ENCODE measurements around the gene PGRMC1. TPM values are rescaled to one million over a fixed set of nuclear protein-coding genes. Genes with fewer than 3 reads are reported as not detected.

The PGRMC1 gene
- total and polyA plus RNA-seq, 2 donors (not counting 1 experiment from before 2014, with no cell fraction given), result 5.6 to 9.1 TPM

DNA sequence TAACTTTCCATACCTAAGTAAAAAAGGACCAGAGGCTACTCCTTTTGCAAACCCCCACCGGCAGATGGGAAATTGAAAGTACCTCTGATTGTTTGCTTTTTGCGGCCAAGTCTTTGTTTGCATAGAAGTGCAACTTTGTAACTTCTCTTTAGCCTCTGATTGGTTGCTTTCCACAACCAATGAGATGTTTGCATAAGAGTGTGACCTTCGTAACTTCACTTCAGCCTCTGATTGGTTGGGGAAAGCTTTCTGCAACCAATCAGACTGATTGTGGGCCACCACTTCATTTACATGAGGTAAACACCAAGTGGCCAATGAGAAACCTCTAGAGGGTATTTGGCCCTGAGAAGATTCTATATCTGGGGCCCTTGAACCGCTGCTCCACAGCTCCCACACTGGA, 48.8 kb upstream of the PGRMC1 start:
- H3K27me3 Mint-ChIP-seq, result peaks cover 5% of the 10 kb centered on the region
- Histone ChIP-seq H4K20me1 (ENCODE audit: control insufficient read depth, insufficient read depth, low read length, poor library complexity, severe bottlenecking) (no peaks in the 10 kb centered on the region), H3K4me1 (ENCODE audit: control insufficient read depth in 2 of 2, insufficient read depth in 2 of 2, low read length in 2 of 2) (no peaks in the 10 kb centered on the region), H3K27ac (ENCODE audit: low read length in 2 of 2) (no peak overlapping the region), H3K4me3 (ENCODE audit: control extremely low read depth in 1 of 5, extremely low read depth in 1 of 5, insufficient read depth in 1 of 5, low read depth in 2 of 5, low read length in 4 of 5) (no peak overlapping the region), H3K36me3 (replicated peaks in 1 of 2; ENCODE audit: control extremely low read depth in 1 of 2, control insufficient read depth in 1 of 2, extremely low read depth in 1 of 2, insufficient read depth in 2 of 2, low read length in 1 of 2) (no peaks in the 10 kb centered on the region), H2AFZ (ENCODE audit: insufficient read depth, low read depth, low read length, poor library complexity, severe bottlenecking) (no peak overlapping the region), H3K4me2 (replicated peaks; ENCODE audit: low read depth, low read length, poor library complexity, severe bottlenecking) (no peak overlapping the region), H3K9ac (ENCODE audit: low read length) (no peak overlapping the region), H3K9me3 (ENCODE audit: control extremely low read depth in 1 of 3, control insufficient read depth in 2 of 3, insufficient read depth in 1 of 3, low read length in 2 of 3) (no peaks in the 10 kb centered on the region), H3K27me3 (replicated peaks in 1 of 4; ENCODE audit: control extremely low read depth in 1 of 4, control insufficient read depth in 3 of 4, insufficient read depth in 4 of 4, low read length in 3 of 4) (no peaks in the 10 kb centered on the region), H3K79me2 (ENCODE audit: control insufficient read depth, insufficient read depth, low read length) (no peaks in the 10 kb centered on the region)
- no CpG with 5 or more reads among the region's 4 CpGs for WGBS (ENCODE audit: insufficient coverage)
- no peaks in the 10 kb centered on the region for H3K9me3 Mint-ChIP-seq (ENCODE audit: insufficient read depth)
- no peaks in the 10 kb centered on the region for H3K4me1 Mint-ChIP-seq
- no peak for TF ChIP-seq EZH2 (IDR thresholded peaks at IDR 0.05; ENCODE audit: borderline replicate concordance, insufficient read depth, low read depth, low read length, poor library complexity, severe bottlenecking)
- TF ChIP-seq, protein P1, sequence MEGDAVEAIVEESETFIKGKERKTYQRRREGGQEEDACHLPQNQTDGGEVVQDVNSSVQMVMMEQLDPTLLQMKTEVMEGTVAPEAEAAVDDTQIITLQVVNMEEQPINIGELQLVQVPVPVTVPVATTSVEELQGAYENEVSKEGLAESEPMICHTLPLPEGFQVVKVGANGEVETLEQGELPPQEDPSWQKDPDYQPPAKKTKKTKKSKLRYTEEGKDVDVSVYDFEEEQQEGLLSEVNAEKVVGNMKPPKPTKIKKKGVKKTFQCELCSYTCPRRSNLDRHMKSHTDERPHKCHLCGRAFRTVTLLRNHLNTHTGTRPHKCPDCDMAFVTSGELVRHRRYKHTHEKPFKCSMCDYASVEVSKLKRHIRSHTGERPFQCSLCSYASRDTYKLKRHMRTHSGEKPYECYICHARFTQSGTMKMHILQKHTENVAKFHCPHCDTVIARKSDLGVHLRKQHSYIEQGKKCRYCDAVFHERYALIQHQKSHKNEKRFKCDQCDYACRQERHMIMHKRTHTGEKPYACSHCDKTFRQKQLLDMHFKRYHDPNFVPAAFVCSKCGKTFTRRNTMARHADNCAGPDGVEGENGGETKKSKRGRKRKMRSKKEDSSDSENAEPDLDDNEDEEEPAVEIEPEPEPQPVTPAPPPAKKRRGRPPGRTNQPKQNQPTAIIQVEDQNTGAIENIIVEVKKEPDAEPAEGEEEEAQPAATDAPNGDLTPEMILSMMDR (IDR thresholded peaks at IDR 0.05), result no peak
- H3K4me3 Mint-ChIP-seq, result no peak overlapping the region
- H3K27ac Mint-ChIP-seq, result no peak overlapping the region
- POLR2A ChIA-PET, result no interaction called here
- CTCF ChIA-PET, result no interaction called here
- DNase-seq, result no peak
- intact Hi-C loops (cut with micrococcal nuclease), result no loop called here
- ATAC-seq (ENCODE audit: low read depth), result no peak

DNA sequence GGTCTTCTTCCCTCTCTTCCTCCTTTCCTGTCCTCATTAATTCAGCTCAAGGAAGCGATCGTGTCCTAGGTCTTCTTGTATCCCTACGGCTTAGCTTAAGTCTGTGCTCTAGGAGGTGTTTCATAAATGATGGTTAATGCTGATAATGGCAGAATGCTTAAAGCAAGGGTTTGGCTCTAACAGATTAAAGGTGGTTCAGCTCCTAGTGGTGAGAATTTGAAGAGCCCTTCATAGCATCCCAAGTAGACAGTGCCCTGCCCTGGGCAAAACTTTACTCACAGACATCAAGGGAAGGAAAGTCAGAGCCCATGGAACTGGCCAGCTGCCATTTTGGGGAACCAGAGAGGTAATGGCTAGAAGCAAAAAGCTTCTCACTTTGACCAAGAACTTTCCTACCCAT, 47.0 kb upstream of the PGRMC1 start:
- H3K27me3 ChIP-seq (replicated peaks in 1 of 4; ENCODE audit: control extremely low read depth in 1 of 4, control insufficient read depth in 3 of 4, insufficient read depth in 4 of 4, low read length in 3 of 4), result no peaks in the 10 kb centered on the region
- DNase-seq, result no peak
- H3K9me3 ChIP-seq (ENCODE audit: control extremely low read depth in 1 of 3, control insufficient read depth in 2 of 3, insufficient read depth in 1 of 3, low read length in 2 of 3), result no peaks in the 10 kb centered on the region
- Mint-ChIP-seq H3K4me3 (no peak overlapping the region), H3K4me1 (no peaks in the 10 kb centered on the region), H3K27ac (no peak overlapping the region), H3K27me3 (peaks cover 5% of the 10 kb centered on the region), H3K9me3 (ENCODE audit: insufficient read depth) (no peaks in the 10 kb centered on the region)
- no peaks in the 10 kb centered on the region for H3K4me1 ChIP-seq (ENCODE audit: control insufficient read depth in 2 of 2, insufficient read depth in 2 of 2, low read length in 2 of 2)
- no peaks in the 10 kb centered on the region for H4K20me1 ChIP-seq (ENCODE audit: control insufficient read depth, insufficient read depth, low read length, poor library complexity, severe bottlenecking)
- TF ChIP-seq, protein P1 (IDR thresholded peaks at IDR 0.05), result no peak
- TF ChIP-seq EZH2 (IDR thresholded peaks at IDR 0.05; ENCODE audit: borderline replicate concordance, insufficient read depth, low read depth, low read length, poor library complexity, severe bottlenecking), result no peak
- POLR2A ChIA-PET, result no interaction called here
- no peaks in the 10 kb centered on the region for H3K36me3 ChIP-seq (replicated peaks in 1 of 2; ENCODE audit: control extremely low read depth in 1 of 2, control insufficient read depth in 1 of 2, extremely low read depth in 1 of 2, insufficient read depth in 2 of 2, low read length in 1 of 2)
- CTCF ChIA-PET, result no interaction called here
- no peak overlapping the region for H3K9ac ChIP-seq (ENCODE audit: low read length)
- ATAC-seq (ENCODE audit: low read depth), result no peak
- H2AFZ ChIP-seq (ENCODE audit: insufficient read depth, low read depth, low read length, poor library complexity, severe bottlenecking), result no peak overlapping the region
- intact Hi-C loops (cut with micrococcal nuclease), result no loop called here
- no peak overlapping the region for H3K4me2 ChIP-seq (replicated peaks; ENCODE audit: low read depth, low read length, poor library complexity, severe bottlenecking)
- WGBS (ENCODE audit: insufficient coverage), result no CpG with 5 or more reads among the region's 3 CpGs
- no peak overlapping the region for H3K4me3 ChIP-seq (ENCODE audit: control extremely low read depth in 1 of 5, extremely low read depth in 1 of 5, insufficient read depth in 1 of 5, low read depth in 2 of 5, low read length in 4 of 5)
- no peaks in the 10 kb centered on the region for H3K79me2 ChIP-seq (ENCODE audit: control insufficient read depth, insufficient read depth, low read length)
- H3K27ac ChIP-seq (ENCODE audit: low read length in 2 of 2), result no peak overlapping the region
